Parathyroid adenoma (tissue), 2 donors: ENCODE measurements around the gene GSTM5.

ENCODE experiments used
- H2AFZ ChIP-seq: fragments of 300-600 bp; sonication (generic); one replicate; pipeline ENCODE4 v1.7.0; 2017; ENCODE audit warnings: antibody characterized with exemption, mild to moderate bottlenecking
- H3K27ac ChIP-seq: fragments of 300-600 bp; sonication (generic); one replicate; pipeline ENCODE4 v1.7.0; 2017
- H3K27me3 ChIP-seq: fragments of 300-600 bp; sonication (generic); one replicate; pipeline ENCODE4 v1.7.0; 2017; ENCODE audit warnings: low read length; ENCODE audit not compliant: control insufficient read depth, insufficient read depth
- H3K36me3 ChIP-seq: fragments of 300-600 bp; sonication (generic); one replicate; pipeline ENCODE4 v1.7.0; 2017; ENCODE audit warnings: low read length; ENCODE audit not compliant: control insufficient read depth, insufficient read depth
- H3K4me1 ChIP-seq: fragments of 300-600 bp; sonication (generic); one replicate; pipeline ENCODE4 v1.7.0; 2017; ENCODE audit warnings: control low read depth
- H3K4me2 ChIP-seq: fragments of 300-600 bp; sonication (generic); one replicate; pipeline ENCODE4 v1.7.0; 2017; ENCODE audit warnings: low read length
- H3K4me3 ChIP-seq: fragments of 300-600 bp; sonication (generic); one replicate; pipeline ENCODE4 v1.7.0; 2017; ENCODE audit warnings: low read depth, low read length
- H3K79me2 ChIP-seq: fragments of 300-600 bp; sonication (generic); one replicate; pipeline ENCODE4 v1.7.0; 2017; ENCODE audit warnings: control low read depth
- H3K9ac ChIP-seq: fragments of 300-600 bp; sonication (generic); one replicate; pipeline ENCODE4 v1.7.0; 2017; ENCODE audit warnings: mild to moderate bottlenecking
- H3K9me3 ChIP-seq: fragments of 300-600 bp; sonication (generic); one replicate; pipeline ENCODE4 v1.7.0; 2017; ENCODE audit warnings: low read length; ENCODE audit not compliant: control insufficient read depth
- CTCF ChIP-seq: fragments of 300-600 bp; sonication (generic); IDR thresholded peaks from one replicate; pipeline ENCODE4 v1.7.0; 2017; ENCODE audit warnings: antibody characterized with exemption, mild to moderate bottlenecking
- donor health status: primary hyperparathyroidism.

Gene GSTM5

GRCh38 chr1:109726728-109727373 is 14.8 kb downstream of the GSTM5 start:
- Histone ChIP-seq H3K79me2 (no peaks in the 10 kb centered on the region), H3K36me3 (no peaks in the 10 kb centered on the region), H2AFZ (no peak overlapping the region), H3K9ac (no peak overlapping the region), H3K9me3 (no peaks in the 10 kb centered on the region), H3K4me3 (no peak overlapping the region), H3K4me2 (no peak overlapping the region), H3K27me3 (no peaks in the 10 kb centered on the region), H3K4me1 (no peaks in the 10 kb centered on the region), H3K27ac (no peak overlapping the region)
- TF ChIP-seq CTCF, result no peak

GRCh38 chr1:109728870-109729269 is 16.8 kb downstream of the GSTM5 start:
- no peak overlapping the region for H2AFZ ChIP-seq
- H3K9me3 ChIP-seq, result no peaks in the 10 kb centered on the region
- no peak overlapping the region for H3K27ac ChIP-seq
- H3K79me2 ChIP-seq, result no peaks in the 10 kb centered on the region
- H3K4me3 ChIP-seq, result no peak overlapping the region
- no peaks in the 10 kb centered on the region for H3K4me1 ChIP-seq
- TF ChIP-seq CTCF, result no peak
- no peak overlapping the region for H3K9ac ChIP-seq
- H3K27me3 ChIP-seq, result no peaks in the 10 kb centered on the region
- no peak overlapping the region for H3K4me2 ChIP-seq
- H3K36me3 ChIP-seq, result no peaks in the 10 kb centered on the region

GRCh38 chr1:109730666-109731065 is 18.6 kb downstream of the GSTM5 start:
- no peaks in the 10 kb centered on the region for H3K79me2 ChIP-seq
- no peak overlapping the region for H3K4me2 ChIP-seq
- no peaks in the 10 kb centered on the region for H3K9me3 ChIP-seq
- no peak overlapping the region for H3K27ac ChIP-seq
- H3K27me3 ChIP-seq, result no peaks in the 10 kb centered on the region
- no peaks in the 10 kb centered on the region for H3K36me3 ChIP-seq
- no peak overlapping the region for H3K9ac ChIP-seq
- no peak overlapping the region for H2AFZ ChIP-seq
- no peaks in the 10 kb centered on the region for H3K4me1 ChIP-seq
- no peak overlapping the region for H3K4me3 ChIP-seq
- TF ChIP-seq CTCF, result no peak

GRCh38 chr1:109732390-109732881 is 20.4 kb downstream of the GSTM5 start:
- TF ChIP-seq CTCF, result no peak
- Histone ChIP-seq H3K9ac (no peak overlapping the region), H3K4me2 (no peak overlapping the region), H3K27ac (no peak overlapping the region), H3K27me3 (no peaks in the 10 kb centered on the region), H3K4me1 (no peaks in the 10 kb centered on the region), H3K79me2 (no peaks in the 10 kb centered on the region), H2AFZ (no peak overlapping the region), H3K36me3 (no peaks in the 10 kb centered on the region), H3K9me3 (no peaks in the 10 kb centered on the region), H3K4me3 (no peak overlapping the region)
